Activated CD8-positive, alpha-beta memory T cell treated with anti-CD3 and anti-CD28 coated beads, Interleukin-2, amount 10 ng/mL, durations not matched to agents 7 days and 5 days (primary cell): ENCODE data around the gene OVCH1. TPM values are rescaled to one million over a fixed set of nuclear protein-coding genes. Genes with fewer than 3 reads are reported as not detected.
"Not testable (repeated sequence)": the region's sequence is repeated elsewhere in the genome, so short reads cannot be mapped to it uniquely, and the experiment has no call there.

Experiments used
- ATAC-seq: fragments of 150-1000 bp; cut with Tn5 transposase; one replicate; pipeline ENCODE4 v1.10.0; 2021; ENCODE audit warnings: moderate library complexity
- CTCF ChIA-PET: fragments of 350-600 bp; sonication (Branson Sonifier 250); formaldehyde crosslinking; loops from one replicate; lab custom pipeline; 2021; ENCODE audit warnings: antibody characterized with exemption; lab: Charles Lee
- DNase-seq: peaks from one replicate; pipeline ENCODE4 v3.0.0-alpha.2; 2020
- H3K27ac Mint-ChIP-seq: one replicate; pipeline ENCODE4 v1.8.0; 2021; ENCODE audit warnings: mild to moderate bottlenecking, mixed read lengths
- H3K27me3 Mint-ChIP-seq: one replicate; pipeline ENCODE4 v1.8.0; 2021; ENCODE audit warnings: mixed read lengths
- H3K36me3 Mint-ChIP-seq: one replicate; pipeline ENCODE4 v1.8.0; 2021; ENCODE audit warnings: mild to moderate bottlenecking, mixed read lengths
- H3K4me1 Mint-ChIP-seq: one replicate; pipeline ENCODE4 v1.8.0; 2021; ENCODE audit warnings: mixed read lengths
- H3K4me3 Mint-ChIP-seq: one replicate; pipeline ENCODE4 v1.8.0; 2021; ENCODE audit warnings: mild to moderate bottlenecking, moderate library complexity, mixed read lengths
- H3K9me3 Mint-ChIP-seq: one replicate; pipeline ENCODE4 v1.8.0; 2022; ENCODE audit warnings: low read depth, mixed read lengths
- total RNA-seq, 2 experiments: library from RNA; stranded (reverse); gene quantifications; one replicate each; pipeline ENCODE4 v1.2.3, GENCODE V29; 2021

OVCH1 gene
- total RNA-seq, 2 experiments from 2014 or later, result not detected

- no peaks in the 10 kb centered on the region for H3K4me1 Mint-ChIP-seq
- H3K4me3 Mint-ChIP-seq, result no peak overlapping the region
- ATAC-seq (no peak), DNase-seq (no peak)
- no peak overlapping the region for H3K27ac Mint-ChIP-seq
- no peaks in the 10 kb centered on the region for H3K36me3 Mint-ChIP-seq
- H3K27me3 Mint-ChIP-seq, result peaks cover 6% of the 10 kb centered on the region
- CTCF ChIA-PET, result no interaction called here
- no peaks in the 10 kb centered on the region for H3K9me3 Mint-ChIP-seq
These were observed 49.3 kb downstream of the OVCH1 start for GRCh38 chr12:29448157-29448556.

GRCh38 chr12:29447285-29447975, 50.1 kb downstream of the OVCH1 start:
- no peak for ATAC-seq
- Mint-ChIP-seq H3K4me3 (no peak overlapping the region), H3K27ac (no peak overlapping the region), H3K4me1 (no peaks in the 10 kb centered on the region), H3K27me3 (peaks cover 3% of the 10 kb centered on the region), H3K36me3 (no peaks in the 10 kb centered on the region), H3K9me3 (no peaks in the 10 kb centered on the region)
- DNase-seq, result no peak
- CTCF ChIA-PET, result no interaction called here

- ATAC-seq (no peak), DNase-seq (no peak)
- Mint-ChIP-seq H3K9me3 (peaks cover 3% of the 10 kb centered on the region), H3K4me1 (no peaks in the 10 kb centered on the region), H3K27me3 (peaks cover 3% of the 10 kb centered on the region), H3K36me3 (peaks cover 3% of the 10 kb centered on the region), H3K27ac (no peak overlapping the region), H3K4me3 (no peak overlapping the region)
- CTCF ChIA-PET, result no interaction called here
These were observed 58.0 kb downstream of the OVCH1 start for GRCh38 chr12:29439506-29439905.

- CTCF ChIA-PET, result no interaction called here
- H3K4me1 Mint-ChIP-seq, result no peaks in the 10 kb centered on the region
- H3K9me3 Mint-ChIP-seq, result peaks cover 3% of the 10 kb centered on the region
- no peak overlapping the region for H3K4me3 Mint-ChIP-seq
- H3K27ac Mint-ChIP-seq, result no peak overlapping the region
- peaks cover 3% of the 10 kb centered on the region for H3K27me3 Mint-ChIP-seq
- no peak for DNase-seq
- no peak for ATAC-seq
- peaks cover 3% of the 10 kb centered on the region for H3K36me3 Mint-ChIP-seq
These were observed 58.6 kb downstream of the OVCH1 start for GRCh38 chr12:29438752-29439408.

GRCh38 chr12:29437575-29437974, 59.9 kb downstream of the OVCH1 start:
- Mint-ChIP-seq H3K9me3 (peaks cover 3% of the 10 kb centered on the region), H3K4me1 (no peaks in the 10 kb centered on the region), H3K4me3 (no peak overlapping the region), H3K27me3 (peaks cover 3% of the 10 kb centered on the region), H3K36me3 (peaks cover 3% of the 10 kb centered on the region), H3K27ac (no peak overlapping the region)
- CTCF ChIA-PET, result no interaction called here
- DNase-seq (no peak), ATAC-seq (no peak)

GRCh38 chr12:29436815-29437214, 60.7 kb downstream of the OVCH1 start:
- H3K27me3 Mint-ChIP-seq, DNase-seq, CTCF ChIA-PET, H3K9me3 Mint-ChIP-seq, H3K4me1 Mint-ChIP-seq, ATAC-seq, H3K36me3 Mint-ChIP-seq, H3K27ac Mint-ChIP-seq, H3K4me3 Mint-ChIP-seq: not testable (repeated sequence)

GRCh38 chr12:29431513-29431912, 66.0 kb downstream of the OVCH1 start:
- peaks cover 6% of the 10 kb centered on the region for H3K27me3 Mint-ChIP-seq
- H3K27ac Mint-ChIP-seq, result no peak overlapping the region
- H3K4me1 Mint-ChIP-seq, result no peaks in the 10 kb centered on the region
- H3K9me3 Mint-ChIP-seq, result peaks cover 2% of the 10 kb centered on the region
- no peak overlapping the region for H3K4me3 Mint-ChIP-seq
- CTCF ChIA-PET, result no interaction called here
- no peak for DNase-seq
- no peak for ATAC-seq
- H3K36me3 Mint-ChIP-seq, result peaks cover 3% of the 10 kb centered on the region

GRCh38 chr12:29430716-29431044, 66.8 kb downstream of the OVCH1 start:
- Mint-ChIP-seq H3K27me3 (peaks cover 6% of the 10 kb centered on the region), H3K27ac (no peak overlapping the region), H3K4me1 (no peaks in the 10 kb centered on the region), H3K9me3 (no peaks in the 10 kb centered on the region), H3K4me3 (no peak overlapping the region), H3K36me3 (peaks cover 3% of the 10 kb centered on the region)
- CTCF ChIA-PET, result no interaction called here
- no peak for DNase-seq
- no peak for ATAC-seq

GRCh38 chr12:29429999-29430715, 67.3 kb downstream of the OVCH1 start:
- no peaks in the 10 kb centered on the region for H3K4me1 Mint-ChIP-seq
- no peaks in the 10 kb centered on the region for H3K9me3 Mint-ChIP-seq
- H3K27ac Mint-ChIP-seq, result no peak overlapping the region
- DNase-seq, result no peak
- H3K27me3 Mint-ChIP-seq, result peaks cover 6% of the 10 kb centered on the region
- no peak overlapping the region for H3K4me3 Mint-ChIP-seq
- no peak for ATAC-seq
- CTCF ChIA-PET, result no interaction called here
- peaks cover 3% of the 10 kb centered on the region for H3K36me3 Mint-ChIP-seq

GRCh38 chr12:29428633-29429032, 68.9 kb downstream of the OVCH1 start:
- Mint-ChIP-seq H3K9me3 (no peaks in the 10 kb centered on the region), H3K36me3 (peaks cover 3% of the 10 kb centered on the region), H3K4me1 (no peaks in the 10 kb centered on the region), H3K4me3 (no peak overlapping the region), H3K27me3 (peaks cover 6% of the 10 kb centered on the region), H3K27ac (no peak overlapping the region)
- DNase-seq (no peak), ATAC-seq (no peak)
- CTCF ChIA-PET, result no interaction called here

- Mint-ChIP-seq H3K27me3 (peaks cover 6% of the 10 kb centered on the region), H3K9me3 (no peaks in the 10 kb centered on the region), H3K4me1 (no peaks in the 10 kb centered on the region), H3K4me3 (no peak overlapping the region), H3K36me3 (peaks cover 3% of the 10 kb centered on the region), H3K27ac (no peak overlapping the region)
- ATAC-seq (no peak), DNase-seq (no peak)
- CTCF ChIA-PET, result interaction anchor here (1.0 to 1.5 kb wide), 2 partner anchors 110 to 464 kb away, joined by 3 read pairs; no protein-coding TSS in a partner anchor
These were observed 69.5 kb downstream of the OVCH1 start for GRCh38 chr12:29427964-29428363.

- H3K27me3 Mint-ChIP-seq, result peaks cover 8% of the 10 kb centered on the region
- no peaks in the 10 kb centered on the region for H3K9me3 Mint-ChIP-seq
- peaks cover 1% of the 10 kb centered on the region for H3K36me3 Mint-ChIP-seq
- no peak overlapping the region for H3K4me3 Mint-ChIP-seq
- CTCF ChIA-PET, result interaction anchor here (1.5 kb wide), 1 partner anchor 109 kb away, joined by 3 read pairs; no protein-coding TSS in a partner anchor
- H3K4me1 Mint-ChIP-seq, result no peaks in the 10 kb centered on the region
- ATAC-seq (no peak), DNase-seq (no peak)
- no peak overlapping the region for H3K27ac Mint-ChIP-seq
These were observed 71.0 kb downstream of the OVCH1 start for GRCh38 chr12:29426498-29426897.

- CTCF ChIA-PET, result no interaction called here
- no peak for DNase-seq
- Mint-ChIP-seq H3K4me3 (no peak overlapping the region), H3K27me3 (peaks cover 10% of the 10 kb centered on the region), H3K4me1 (no peaks in the 10 kb centered on the region), H3K36me3 (peaks cover 1% of the 10 kb centered on the region), H3K27ac (no peak overlapping the region), H3K9me3 (no peaks in the 10 kb centered on the region)
- no peak for ATAC-seq
These were observed 71.8 kb downstream of the OVCH1 start for GRCh38 chr12:29425722-29426121.

- Mint-ChIP-seq H3K4me1 (no peaks in the 10 kb centered on the region), H3K27ac (no peak overlapping the region), H3K9me3 (no peaks in the 10 kb centered on the region), H3K4me3 (no peak overlapping the region), H3K36me3 (no peaks in the 10 kb centered on the region), H3K27me3 (peaks cover 16% of the 10 kb centered on the region)
- ATAC-seq (no peak), DNase-seq (no peak)
- CTCF ChIA-PET, result no interaction called here
These were observed 80.7 kb downstream of the OVCH1 start for GRCh38 chr12:29416748-29417147.
